T-cell (primary cell): ENCODE data around the gene KRTAP19-2. TPM values are rescaled to one million over a fixed set of nuclear protein-coding genes. Genes with fewer than 3 reads are reported as not detected.
"Not testable (repeated sequence)": the region's sequence is repeated elsewhere in the genome, so short reads cannot be mapped to it uniquely, and the experiment has no call there.

ENCODE experiments used
- ATAC-seq, 4 experiments: fragments of 200-7000 bp in 3 of 4; fragments of 150-1000 bp in 1 of 4; cut with Tn5 transposase; replicated peaks in 1 of 4; 1 replicate in 3 of 4; 2 replicates in 1 of 4; pipeline ENCODE4 v1.10.0; 2021; ENCODE audit warnings: moderate library complexity in 3 of 4, mild to moderate bottlenecking in 2 of 4, moderate number of reproducible peaks in 1 of 4
- CTCF ChIA-PET, 2 donors: fragments of 300-600 bp; sonication (Branson Sonifier 250); formaldehyde crosslinking; loops; one replicate each; lab custom pipeline; 2022; ENCODE audit warnings: antibody characterized with exemption in 2 of 2; lab: Charles Lee
- POLR2A ChIA-PET, 2 donors: fragments of 300-600 bp; sonication (Branson Sonifier 250); formaldehyde crosslinking; loops; one replicate each; lab custom pipeline; 2022; ENCODE audit warnings: antibody characterized with exemption in 2 of 2; lab: Charles Lee
- DNase-seq, 35 experiments: peaks; one replicate each; pipeline versions ENCODE4 v3.0.0 to v3.0.0-alpha.2; 2013 to 2023
- H3K27ac ChIP-seq: one replicate; pipeline ENCODE4 v1.5.1; 2013; ENCODE audit warnings: low read length
- H3K27me3 ChIP-seq, 2 experiments: replicated peaks in 1 of 2; 1 replicate in 1 of 2; 2 replicates in 1 of 2; pipeline versions ENCODE4 v1.6.1 to v1.7.0; 2013; ENCODE audit warnings: low read length in 1 of 2, mixed read lengths in 1 of 2; ENCODE audit not compliant: control insufficient read depth in 2 of 2, insufficient read depth in 2 of 2; ENCODE audit errors: extremely low read depth in 1 of 2
- H3K36me3 ChIP-seq, 2 donors: 1 replicate in 1 of 2; 2 replicates in 1 of 2; pipeline versions ENCODE4 v1.6.1 to v1.7.0; 2013; ENCODE audit warnings: low read length in 1 of 2; ENCODE audit not compliant: control insufficient read depth in 2 of 2, insufficient read depth in 1 of 2; ENCODE audit errors: extremely low read depth in 1 of 2
- H3K4me1 ChIP-seq, 2 experiments: 1 replicate in 1 of 2; 2 replicates in 1 of 2; pipeline versions ENCODE4 v1.6.1 to v1.7.0; 2013; ENCODE audit warnings: low read length in 2 of 2, mixed read lengths in 1 of 2; ENCODE audit not compliant: insufficient read depth in 2 of 2, control insufficient read depth in 1 of 2; ENCODE audit errors: extremely low read depth in 1 of 2
- H3K4me3 ChIP-seq, 2 donors: 1 replicate in 1 of 2; 2 replicates in 1 of 2; pipeline versions ENCODE4 v1.5.1 to v1.7.0; 2013; ENCODE audit warnings: mild to moderate bottlenecking in 2 of 2, low read length in 1 of 2, moderate library complexity in 1 of 2; ENCODE audit not compliant: control insufficient read depth in 1 of 2; ENCODE audit errors: extremely low read depth in 1 of 2
- H3K9me3 ChIP-seq: 2 replicates; pipeline ENCODE4 v1.7.0; 2013
- H3K27ac Mint-ChIP-seq, 2 donors: one replicate each; pipeline ENCODE4 v1.8.0; 2020 to 2021; ENCODE audit warnings: mild to moderate bottlenecking in 2 of 2, mixed read lengths in 2 of 2
- H3K27me3 Mint-ChIP-seq, 2 donors: one replicate each; pipeline ENCODE4 v1.8.0; 2021 to 2022; ENCODE audit warnings: mixed read lengths in 2 of 2
- H3K36me3 Mint-ChIP-seq: one replicate; pipeline ENCODE4 v1.8.0; 2021; ENCODE audit warnings: mixed read lengths
- H3K4me1 Mint-ChIP-seq, 3 donors: one replicate each; pipeline ENCODE4 v1.8.0; 2020 to 2022; ENCODE audit warnings: mixed read lengths in 3 of 3, mild to moderate bottlenecking in 1 of 3
- H3K4me3 Mint-ChIP-seq, 3 donors: one replicate each; pipeline ENCODE4 v1.8.0; 2020 to 2022; ENCODE audit warnings: mild to moderate bottlenecking in 3 of 3, mixed read lengths in 3 of 3, moderate library complexity in 3 of 3
- H3K9me3 Mint-ChIP-seq, 3 donors: one replicate each; pipeline ENCODE4 v1.8.0; 2020 to 2022; ENCODE audit warnings: mixed read lengths in 3 of 3
- WGBS: methylation state at CpG from one replicate; pipeline ENCODE4 v1.1.5; 2013; ENCODE audit warnings: missing lambda C conversion rate; ENCODE audit not compliant: insufficient coverage; 5-methylcytosine and 5-hydroxymethylcytosine counted together
- total RNA-seq, 35 experiments: library from RNA in 6 of 35; stranded (reverse) in 6 of 35; fragments of 120-200 nt in 1 of 35; gene quantifications; one replicate each; pipeline versions ENCODE4 v1.2.1 to v1.2.4 and lab custom pipeline; 2013 to 2026

The KRTAP19-2 gene, protein sequence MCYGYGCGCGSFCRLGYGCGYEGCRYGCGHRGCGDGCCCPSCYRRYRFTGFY
- total RNA-seq (not detected), total RNA-seq (lab: John Stamatoyannopoulos, UW) (0 reads per million in 29 experiments)
- total RNA-seq (2013) = not detected

DNA sequence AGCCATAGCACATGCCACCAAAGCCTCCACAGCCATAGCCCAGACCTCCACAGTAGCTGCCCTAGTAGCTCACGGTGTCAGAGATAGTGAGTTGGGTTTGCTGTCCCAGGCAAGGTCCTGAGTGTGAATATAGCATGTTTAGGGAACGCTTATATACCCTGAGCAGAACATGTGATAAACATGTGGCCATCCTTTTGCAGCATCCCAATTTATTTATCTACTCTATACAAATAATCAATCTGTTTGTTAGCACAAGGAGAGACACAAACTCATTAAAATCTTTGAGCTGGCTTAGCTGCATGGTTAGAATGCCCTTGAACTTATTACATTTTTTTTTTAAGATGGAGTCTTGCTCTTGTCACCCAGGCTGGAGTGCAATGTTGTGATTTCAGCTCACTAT, at the start of gene KRTAP19-2:
TSS of gene KRTAP19-2 (minus strand) at position 101 of the 400 bp plus-strand sequence. CDS start at position 13, 88 bp downstream.
- peaks cover 11 to 17% (median 15%) of the 10 kb centered on the region in 3 donors for H3K9me3 Mint-ChIP-seq
- H3K4me3 Mint-ChIP-seq = no peak within 1 kb of the TSS
- ATAC-seq (no peak), DNase-seq (no peak)
- no peaks in the 10 kb centered on the region for H3K36me3 ChIP-seq
- H3K4me1 Mint-ChIP-seq = no peaks in the 10 kb centered on the region
- H3K4me1 ChIP-seq = no peaks in the 10 kb centered on the region
- no peak within 1 kb of the TSS for H3K27ac ChIP-seq
- POLR2A ChIA-PET = interaction anchor here in 1 of 2 donors (0.6 kb wide), 1 partner anchor 44 kb away, joined by 3 read pairs; no protein-coding TSS in a partner anchor
- no peak within 1 kb of the TSS for H3K27ac Mint-ChIP-seq
- no peaks in the 10 kb centered on the region for H3K36me3 Mint-ChIP-seq
- no peak within 1 kb of the TSS for H3K4me3 ChIP-seq
- no peaks in the 10 kb centered on the region for H3K9me3 ChIP-seq
- H3K27me3 Mint-ChIP-seq = no peaks in the 10 kb centered on the region
- CTCF ChIA-PET = no interaction called here
- H3K27me3 ChIP-seq = no peaks in the 10 kb centered on the region
- WGBS = no CpG with 5 or more reads among the region's 2 CpGs

DNA sequence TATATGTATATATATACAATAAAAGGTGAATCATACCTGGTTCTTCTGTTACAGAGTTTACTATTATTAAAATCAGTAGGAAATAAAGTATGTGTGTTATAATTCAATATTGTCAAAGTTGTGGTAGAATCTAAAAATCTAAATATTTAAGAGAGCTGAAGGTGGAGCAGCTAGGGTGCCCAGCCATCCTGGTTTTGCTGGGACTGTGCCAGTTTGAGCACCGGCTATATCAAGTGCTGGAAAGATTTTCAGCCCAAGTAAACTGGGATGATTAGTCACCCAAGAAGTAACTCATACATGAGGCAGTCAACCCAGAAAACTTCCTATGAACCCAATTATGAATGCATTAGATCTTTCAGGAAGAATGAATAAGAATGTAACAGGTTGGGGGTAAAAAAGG, 31.6 kb upstream of the KRTAP19-2 start:
- ChIA-PET CTCF (no interaction called here), POLR2A (no interaction called here)
- Histone ChIP-seq H3K9me3 (no peaks in the 10 kb centered on the region), H3K27me3 (no peaks in the 10 kb centered on the region), H3K27ac (no peak overlapping the region), H3K4me1 (no peaks in the 10 kb centered on the region), H3K36me3 (no peaks in the 10 kb centered on the region), H3K4me3 (no peak overlapping the region)
- H3K27ac Mint-ChIP-seq = no peak overlapping the region
- peaks cover 0 to 3% (median 3%) of the 10 kb centered on the region in 3 donors for H3K9me3 Mint-ChIP-seq
- H3K27me3 Mint-ChIP-seq = no peaks in the 10 kb centered on the region
- no peaks in the 10 kb centered on the region for H3K4me1 Mint-ChIP-seq
- DNase-seq (no peak), ATAC-seq (no peak)
- WGBS = 100% methylated on average over 1 of the region's 1 CpG
- H3K36me3 Mint-ChIP-seq = no peaks in the 10 kb centered on the region
- no peak overlapping the region for H3K4me3 Mint-ChIP-seq

DNA sequence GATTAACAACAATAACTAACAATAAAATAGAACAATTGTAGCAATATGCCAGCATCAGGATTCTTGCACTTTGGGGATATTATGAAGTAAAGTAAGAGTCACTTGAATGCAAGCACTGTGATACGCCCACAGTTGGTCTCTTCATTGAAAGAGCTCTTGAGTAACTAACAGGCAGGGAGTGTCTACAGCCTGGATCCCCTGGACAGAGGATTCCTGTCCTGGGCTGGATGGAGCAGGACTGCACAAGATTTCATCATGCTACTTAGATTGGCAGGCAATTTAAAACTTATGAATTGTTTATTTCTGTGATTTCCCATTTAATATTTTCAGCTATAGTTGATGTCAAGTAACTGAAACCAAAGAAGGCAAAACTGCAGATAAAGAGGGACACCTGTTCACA, 28.4 kb upstream of the KRTAP19-2 start:
- H3K9me3 Mint-ChIP-seq = peaks cover 0 to 3% (median 3%) of the 10 kb centered on the region in 3 donors

GRCh38 chr21:30505621-30506205, 18.5 kb upstream of the KRTAP19-2 start:
- CTCF ChIA-PET = interaction anchor here in 1 of 2 donors (0.6 kb wide), 1 partner anchor 66 kb away, joined by 3 read pairs; no protein-coding TSS in a partner anchor
- H3K36me3 Mint-ChIP-seq, H3K27ac ChIP-seq, ATAC-seq, H3K9me3 ChIP-seq, H3K36me3 ChIP-seq, H3K27ac Mint-ChIP-seq, H3K4me3 ChIP-seq, H3K27me3 Mint-ChIP-seq, H3K4me3 Mint-ChIP-seq, H3K27me3 ChIP-seq, POLR2A ChIA-PET, H3K9me3 Mint-ChIP-seq, H3K4me1 ChIP-seq, H3K4me1 Mint-ChIP-seq: not testable (repeated sequence)
- peak in 1 of 35 experiments; percentile 0 for DNase-seq
- 86% methylated on average over 1 of the region's 4 CpGs for WGBS

More for the DNA sequence above, 28.4 kb upstream of the KRTAP19-2 start:
- DNase-seq = no peak
- Mint-ChIP-seq H3K27me3 (no peaks in the 10 kb centered on the region), H3K4me1 (no peaks in the 10 kb centered on the region), H3K4me3 (no peak overlapping the region), H3K36me3 (no peaks in the 10 kb centered on the region), H3K27ac (no peak overlapping the region)
- Histone ChIP-seq H3K36me3 (no peaks in the 10 kb centered on the region), H3K4me1 (no peaks in the 10 kb centered on the region), H3K9me3 (no peaks in the 10 kb centered on the region), H3K4me3 (no peak overlapping the region), H3K27me3 (no peaks in the 10 kb centered on the region), H3K27ac (no peak overlapping the region)
- no peak for ATAC-seq
- WGBS = 92% methylated on average over 1 of the region's 1 CpG
- POLR2A ChIA-PET = no interaction called here
- CTCF ChIA-PET = no interaction called here

- Histone ChIP-seq H3K27me3 (no peaks in the 10 kb centered on the region), H3K4me1 (no peaks in the 10 kb centered on the region), H3K36me3 (no peaks in the 10 kb centered on the region), H3K9me3 (no peaks in the 10 kb centered on the region), H3K27ac (no peak within 1 kb of the TSS), H3K4me3 (no peak within 1 kb of the TSS)
- Mint-ChIP-seq H3K27ac (no peak within 1 kb of the TSS), H3K9me3 (no peaks in the 10 kb centered on the region), H3K36me3 (no peaks in the 10 kb centered on the region), H3K4me1 (no peaks in the 10 kb centered on the region), H3K4me3 (no peak within 1 kb of the TSS), H3K27me3 (peaks cover 2 to 4% of the 10 kb centered on the region in 2 donors)
- WGBS = no CpG with 5 or more reads among the region's 6 CpGs
- ChIA-PET CTCF (no interaction called here), POLR2A (no interaction called here)
- DNase-seq = no peak
- ATAC-seq = no peak
Measured at GRCh38 chr21:30502041-30502440, 14.8 kb upstream of the KRTAP19-2 start, which contains the start of gene KRTAP19-5. TSS of gene KRTAP19-5 (minus strand) at chr21:30502141. CDS start at chr21:30502090, 51 bp downstream.

DNA sequence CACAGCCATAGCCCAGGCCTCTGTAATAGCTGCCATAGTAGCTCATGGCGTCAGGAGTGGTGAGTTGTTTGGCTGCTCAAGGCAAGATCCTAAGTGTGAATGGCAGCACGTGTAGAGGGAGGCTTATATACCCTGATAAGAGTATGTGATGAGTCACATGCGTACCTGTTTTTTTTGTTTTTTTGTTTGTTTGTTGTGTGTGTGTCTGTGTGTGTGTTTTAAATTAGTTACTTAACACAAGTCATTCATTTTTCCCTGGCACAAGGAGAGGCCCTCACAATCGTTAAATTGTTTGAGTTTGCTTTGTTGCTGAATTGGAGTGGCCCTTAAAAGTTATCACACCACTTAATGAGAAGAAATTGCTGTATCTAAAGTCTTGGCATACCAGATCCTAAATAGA, 9.8 kb upstream of the KRTAP19-2 start, which contains the start of gene KRTAP19-4:
TSS of gene KRTAP19-4 (minus strand) at position 101 of the 400 bp plus-strand sequence. CDS start at position 46, 55 bp downstream.
- POLR2A ChIA-PET = no interaction called here

More for the DNA sequence above, 9.8 kb upstream of the KRTAP19-2 start, which contains the start of gene KRTAP19-4:
- Mint-ChIP-seq H3K27ac (no peak within 1 kb of the TSS), H3K4me1 (no peaks in the 10 kb centered on the region), H3K4me3 (no peak within 1 kb of the TSS), H3K27me3 (no peaks in the 10 kb centered on the region), H3K36me3 (no peaks in the 10 kb centered on the region), H3K9me3 (no peaks in the 10 kb centered on the region)
- no peaks in the 10 kb centered on the region for H3K36me3 ChIP-seq
- no peak for DNase-seq
- H3K27me3 ChIP-seq = no peaks in the 10 kb centered on the region
- no peak within 1 kb of the TSS for H3K27ac ChIP-seq
- CTCF ChIA-PET = no interaction called here
- no peak within 1 kb of the TSS for H3K4me3 ChIP-seq
- ATAC-seq = no peak
- WGBS = 60% methylated on average over 1 of the region's 4 CpGs
- no peaks in the 10 kb centered on the region for H3K9me3 ChIP-seq
- H3K4me1 ChIP-seq = no peaks in the 10 kb centered on the region
